ENCODE data around the gene PEAK1. TPM values are rescaled to one million over a fixed set of nuclear protein-coding genes. Genes with fewer than 3 reads are reported as not detected.
"Not testable (repeated sequence)": the region's sequence is repeated elsewhere in the genome, so short reads cannot be mapped to it uniquely, and the experiment has no call there.

PEAK1 gene
- total and polyA plus RNA-seq, 5 experiments from 2014 or later, result 1.0 to 23.0 (median 2.8) TPM

DNA sequence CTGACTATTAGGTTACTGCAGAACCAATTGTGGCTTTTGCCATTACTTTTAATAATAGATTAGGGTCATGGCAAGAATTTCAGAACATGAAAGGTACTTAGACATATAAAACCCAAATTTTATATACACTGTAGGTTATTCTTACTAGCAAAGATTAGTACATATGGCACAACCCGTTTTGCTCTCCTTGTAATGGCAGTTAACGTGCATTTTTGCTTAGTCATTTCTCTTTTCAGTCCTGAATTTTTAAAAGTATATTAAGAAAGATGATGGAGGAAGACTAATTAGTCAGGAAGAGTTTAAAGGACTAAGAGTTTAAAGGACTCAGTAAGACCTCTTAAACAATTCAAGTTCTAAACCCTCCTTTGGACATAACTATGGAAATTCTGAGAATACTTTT lies 114.0 kb downstream of the PEAK1 start:
- DNase-seq, result no peak
- no peaks in the 10 kb centered on the region for H3K27me3 Mint-ChIP-seq
- H3K4me1 Mint-ChIP-seq, result peaks cover 2 to 23% (median 7%) of the 10 kb centered on the region in 4 donors
- no peak overlapping the region for H3K27ac Mint-ChIP-seq
- POLR2A ChIA-PET, result no interaction called here
- H3K9me3 Mint-ChIP-seq, result no peaks in the 10 kb centered on the region
- H3K4me3 Mint-ChIP-seq, result no peak overlapping the region
- H3K36me3 Mint-ChIP-seq, result no peaks in the 10 kb centered on the region
- no peak for ATAC-seq

- Mint-ChIP-seq H3K27ac (no peak overlapping the region), H3K4me3 (no peak overlapping the region), H3K36me3 (no peaks in the 10 kb centered on the region), H3K4me1 (no peaks in the 10 kb centered on the region), H3K9me3 (no peaks in the 10 kb centered on the region), H3K27me3 (peaks cover 0 to 1% (median 0%) of the 10 kb centered on the region in 5 donors)
- ATAC-seq (no peak), DNase-seq (no peak)
- POLR2A ChIA-PET, result no interaction called here
Measured at GRCh38 chr15:77296773-77297337, 123.0 kb downstream of the PEAK1 start.

GRCh38 chr15:77295446-77295845 lies 124.5 kb downstream of the PEAK1 start:
- no peaks in the 10 kb centered on the region for H3K9me3 Mint-ChIP-seq
- no peak overlapping the region for H3K27ac Mint-ChIP-seq
- ATAC-seq (no peak), DNase-seq (no peak)
- no peaks in the 10 kb centered on the region for H3K36me3 Mint-ChIP-seq
- no peak overlapping the region for H3K4me3 Mint-ChIP-seq
- H3K4me1 Mint-ChIP-seq, result no peaks in the 10 kb centered on the region
- H3K27me3 Mint-ChIP-seq, result peaks cover 0 to 1% (median 0%) of the 10 kb centered on the region in 5 donors
- POLR2A ChIA-PET, result interaction anchor here (0.6 kb wide), 1 partner anchor 1591 kb away, joined by 3 read pairs; no protein-coding TSS in a partner anchor

GRCh38 chr15:77292969-77293558 lies 126.8 kb downstream of the PEAK1 start:
- no peak overlapping the region for H3K27ac Mint-ChIP-seq
- DNase-seq (no peak), ATAC-seq (no peak)
- no peaks in the 10 kb centered on the region for H3K36me3 Mint-ChIP-seq
- no peak overlapping the region for H3K4me3 Mint-ChIP-seq
- H3K9me3 Mint-ChIP-seq, result no peaks in the 10 kb centered on the region
- no peaks in the 10 kb centered on the region for H3K4me1 Mint-ChIP-seq
- POLR2A ChIA-PET, result no interaction called here
- peaks cover 0 to 1% (median 0%) of the 10 kb centered on the region in 5 donors for H3K27me3 Mint-ChIP-seq

- Mint-ChIP-seq H3K27me3 (peaks cover 0 to 1% (median 0%) of the 10 kb centered on the region in 5 donors), H3K27ac (no peak overlapping the region), H3K36me3 (no peaks in the 10 kb centered on the region), H3K4me1 (no peaks in the 10 kb centered on the region), H3K4me3 (no peak overlapping the region), H3K9me3 (no peaks in the 10 kb centered on the region)
- ATAC-seq, result no peak
- DNase-seq, result no peak
- POLR2A ChIA-PET, result no interaction called here
Measured at GRCh38 chr15:77291107-77291506, 128.8 kb downstream of the PEAK1 start.

- POLR2A ChIA-PET, result no interaction called here
- DNase-seq (no peak), ATAC-seq (no peak)
- no peak overlapping the region for H3K4me3 Mint-ChIP-seq
- H3K36me3 Mint-ChIP-seq, result peaks cover 0 to 6% (median 0%) of the 10 kb centered on the region in 3 donors
- H3K9me3 Mint-ChIP-seq, result no peaks in the 10 kb centered on the region
- no peak overlapping the region for H3K27ac Mint-ChIP-seq
- no peaks in the 10 kb centered on the region for H3K27me3 Mint-ChIP-seq
- no peaks in the 10 kb centered on the region for H3K4me1 Mint-ChIP-seq
Measured at GRCh38 chr15:77287385-77287784, 132.5 kb downstream of the PEAK1 start.

DNA sequence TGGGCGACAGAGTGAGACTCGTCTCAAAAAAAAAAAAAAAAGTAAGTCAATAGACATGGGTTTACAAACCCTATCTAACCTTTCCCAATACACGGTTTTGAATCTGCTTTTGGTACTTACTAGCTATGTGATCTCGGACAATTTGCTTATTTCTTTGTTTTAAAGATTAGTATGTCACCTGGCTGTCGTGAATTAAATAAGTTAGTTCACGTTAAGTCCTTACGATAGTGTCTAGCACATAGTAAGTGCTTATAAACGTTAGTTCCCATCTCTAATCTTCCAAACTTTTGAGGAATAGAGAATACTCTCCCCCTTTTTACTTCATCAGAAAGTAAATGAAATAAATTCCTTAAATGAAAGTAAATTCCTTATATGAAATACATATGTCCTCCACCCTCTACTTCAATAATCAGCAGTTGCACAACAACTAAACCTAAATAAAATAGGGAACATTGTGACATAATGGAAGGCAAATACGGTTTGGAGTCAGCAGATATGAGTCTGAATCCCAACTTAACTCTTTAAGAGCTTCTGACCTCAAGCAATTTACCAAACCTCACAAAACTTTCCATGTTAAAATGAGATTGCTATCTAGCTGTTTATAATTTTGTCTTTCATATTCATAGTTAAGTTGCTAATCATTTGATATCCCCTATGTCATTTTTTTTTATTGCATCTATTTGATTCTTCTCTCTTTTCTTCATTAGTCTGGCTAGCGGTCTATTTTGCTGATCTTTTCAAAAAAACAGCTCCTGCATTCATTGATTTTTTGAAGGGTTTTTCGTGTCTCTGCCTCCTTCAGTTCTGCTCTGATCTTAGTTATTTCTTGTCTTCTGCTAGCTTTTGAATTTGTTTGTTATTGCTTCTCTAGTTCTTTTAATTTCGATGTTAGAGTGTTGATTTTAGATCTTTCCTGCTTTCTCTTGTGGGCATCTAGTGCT lies 134.6 kb downstream of the PEAK1 start:
- no peak overlapping the region for H3K27ac Mint-ChIP-seq
- POLR2A ChIA-PET, result no interaction called here
- H3K27me3 Mint-ChIP-seq, result no peaks in the 10 kb centered on the region
- H3K4me1 Mint-ChIP-seq, result no peaks in the 10 kb centered on the region
- no peak for DNase-seq
- no peak for ATAC-seq
- H3K9me3 Mint-ChIP-seq, result no peaks in the 10 kb centered on the region
- peaks cover 0 to 6% (median 2%) of the 10 kb centered on the region in 3 donors for H3K36me3 Mint-ChIP-seq
- H3K4me3 Mint-ChIP-seq, result no peak overlapping the region

DNA sequence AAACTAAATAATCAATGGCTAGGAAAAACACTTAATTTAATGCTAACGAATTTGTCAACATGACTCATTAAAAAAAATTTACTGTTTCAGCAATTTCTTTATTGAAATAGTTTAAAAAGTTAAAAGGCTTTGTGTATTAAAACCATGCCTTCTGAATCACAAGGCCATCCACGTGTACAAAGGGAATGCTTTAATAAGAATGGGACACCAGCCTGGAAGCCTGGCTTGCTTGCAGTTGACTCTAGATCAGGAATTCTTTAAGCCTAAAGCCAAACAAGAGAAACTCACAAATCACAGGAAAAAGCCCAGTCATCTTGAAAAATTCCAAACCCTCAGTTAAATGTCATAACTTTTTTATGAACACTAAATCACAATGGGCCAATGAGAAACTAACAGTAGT lies 137.6 kb downstream of the PEAK1 start:
- Mint-ChIP-seq H3K4me3 (no peak overlapping the region), H3K27ac (no peak overlapping the region), H3K4me1 (peaks cover 0 to 4% (median 0%) of the 10 kb centered on the region in 4 donors), H3K9me3 (no peaks in the 10 kb centered on the region), H3K27me3 (no peaks in the 10 kb centered on the region), H3K36me3 (peaks cover 0 to 6% (median 5%) of the 10 kb centered on the region in 3 donors)
- DNase-seq (no peak), ATAC-seq (no peak)
- POLR2A ChIA-PET, result no interaction called here

DNA sequence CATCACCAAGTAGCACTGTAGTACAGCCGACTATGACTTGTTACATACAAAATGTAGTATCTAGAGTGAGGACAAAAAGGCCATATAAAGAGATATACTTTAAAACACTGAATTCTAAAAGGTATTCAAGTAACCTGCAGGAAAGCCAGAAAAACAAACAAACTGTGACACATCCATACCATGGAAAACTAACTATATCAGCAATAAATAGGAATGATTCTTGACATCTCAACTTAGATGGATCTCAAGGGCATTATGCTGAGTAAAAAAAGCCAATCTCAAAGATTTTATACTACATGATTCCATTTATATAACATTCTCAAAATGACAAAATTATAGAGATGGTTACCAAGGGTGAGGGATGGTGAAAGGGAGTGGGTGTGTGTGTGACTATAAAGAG lies 143.0 kb downstream of the PEAK1 start:
- ATAC-seq, result no peak
- peaks cover 5 to 14% (median 8%) of the 10 kb centered on the region in 3 donors for H3K36me3 Mint-ChIP-seq
- H3K9me3 Mint-ChIP-seq, result peaks cover 0 to 12% (median 0%) of the 10 kb centered on the region in 9 donors
- peaks cover 0 to 24% (median 5%) of the 10 kb centered on the region in 4 donors for H3K4me1 Mint-ChIP-seq
- H3K27ac Mint-ChIP-seq, result no peak overlapping the region
- H3K27me3 Mint-ChIP-seq, result no peaks in the 10 kb centered on the region
- no peak for DNase-seq
- POLR2A ChIA-PET, result no interaction called here
- H3K4me3 Mint-ChIP-seq, result no peak overlapping the region

DNA sequence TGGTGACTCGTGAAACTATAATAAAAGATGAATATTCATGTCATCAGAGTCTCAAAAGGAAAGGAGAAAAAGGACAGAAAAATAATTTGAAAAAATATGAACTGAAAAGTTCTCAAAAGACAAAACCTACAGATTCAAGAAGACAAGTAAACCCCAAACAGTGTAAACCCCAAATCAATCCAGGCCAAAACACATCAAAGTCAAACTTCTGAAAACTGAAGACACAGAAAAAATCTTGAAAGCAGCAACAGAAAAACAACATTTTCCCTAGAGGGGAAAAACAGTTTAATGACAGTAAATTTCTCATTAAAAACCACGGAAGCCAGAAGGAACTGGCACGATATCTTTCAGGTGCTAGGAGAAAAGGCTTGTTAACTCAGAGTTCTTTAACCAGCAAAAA lies 143.8 kb downstream of the PEAK1 start:
- POLR2A ChIA-PET, result no interaction called here
- no peak for DNase-seq
- Mint-ChIP-seq H3K4me3 (peak overlapping the region in 1 of 10 donors; percentile 32), H3K36me3 (peaks cover 6 to 15% (median 8%) of the 10 kb centered on the region in 3 donors), H3K9me3 (peaks cover 0 to 14% (median 0%) of the 10 kb centered on the region in 9 donors), H3K4me1 (peaks cover 0 to 26% (median 5%) of the 10 kb centered on the region in 4 donors), H3K27me3 (no peaks in the 10 kb centered on the region), H3K27ac (peak overlapping the region in 4 of 10 donors; percentile 2 to 92 (median 53))
- no peak for ATAC-seq

DNA sequence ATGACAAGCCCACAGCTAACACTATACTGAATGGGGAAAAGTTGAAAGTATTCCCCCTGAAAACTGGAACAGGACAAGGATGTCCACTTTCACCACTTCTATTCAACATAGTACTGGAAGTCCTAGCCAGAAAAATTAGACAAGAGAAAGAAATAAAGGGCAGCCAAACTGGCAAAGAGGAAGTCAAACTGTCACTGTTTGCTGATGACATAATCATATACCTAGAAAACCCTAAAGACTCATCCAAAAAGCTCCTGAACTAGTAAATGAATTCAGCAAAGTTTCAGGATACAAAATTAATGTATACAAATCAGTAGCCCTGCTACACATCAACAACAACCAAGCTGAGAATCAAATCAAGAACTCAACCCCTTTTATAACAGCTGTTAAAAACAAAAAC lies 146.8 kb downstream of the PEAK1 start:
- peaks cover 12 to 35% (median 12%) of the 10 kb centered on the region in 3 donors for H3K36me3 Mint-ChIP-seq
- H3K27me3 Mint-ChIP-seq, DNase-seq, H3K27ac Mint-ChIP-seq, POLR2A ChIA-PET, H3K4me3 Mint-ChIP-seq, ATAC-seq: not testable (repeated sequence)
- H3K4me1 Mint-ChIP-seq, result peaks cover 0 to 22% (median 5%) of the 10 kb centered on the region in 4 donors
- H3K9me3 Mint-ChIP-seq, result peaks cover 0 to 33% (median 3%) of the 10 kb centered on the region in 9 donors

GRCh38 chr15:77266708-77267386 lies 153.1 kb downstream of the PEAK1 start:
- ATAC-seq (no peak), DNase-seq (no peak)
- Mint-ChIP-seq H3K36me3 (peaks cover 4 to 29% (median 9%) of the 10 kb centered on the region in 3 donors), H3K27ac (no peak overlapping the region), H3K4me3 (no peak overlapping the region), H3K27me3 (no peaks in the 10 kb centered on the region), H3K9me3 (peaks cover 0 to 24% (median 4%) of the 10 kb centered on the region in 9 donors), H3K4me1 (peaks cover 0 to under 1% (median 0%) of the 10 kb centered on the region in 4 donors)
- POLR2A ChIA-PET, result interaction anchor here (0.6 to 0.7 kb wide), 2 partner anchors 200 to 410 kb away, joined by 4 to 5 read pairs; no protein-coding TSS in a partner anchor

Data from naive thymus-derived CD8-positive, alpha-beta T cell (primary cell).